ENCODE measurements around the gene MS4A8. TPM values are rescaled to one million over a fixed set of nuclear protein-coding genes. Genes with fewer than 3 reads are reported as not detected.

MS4A8 gene
- total and polyA plus RNA-seq, 12 donors = 0.27 to 2.0 (median 0.67) TPM; not detected in 7

DNA sequence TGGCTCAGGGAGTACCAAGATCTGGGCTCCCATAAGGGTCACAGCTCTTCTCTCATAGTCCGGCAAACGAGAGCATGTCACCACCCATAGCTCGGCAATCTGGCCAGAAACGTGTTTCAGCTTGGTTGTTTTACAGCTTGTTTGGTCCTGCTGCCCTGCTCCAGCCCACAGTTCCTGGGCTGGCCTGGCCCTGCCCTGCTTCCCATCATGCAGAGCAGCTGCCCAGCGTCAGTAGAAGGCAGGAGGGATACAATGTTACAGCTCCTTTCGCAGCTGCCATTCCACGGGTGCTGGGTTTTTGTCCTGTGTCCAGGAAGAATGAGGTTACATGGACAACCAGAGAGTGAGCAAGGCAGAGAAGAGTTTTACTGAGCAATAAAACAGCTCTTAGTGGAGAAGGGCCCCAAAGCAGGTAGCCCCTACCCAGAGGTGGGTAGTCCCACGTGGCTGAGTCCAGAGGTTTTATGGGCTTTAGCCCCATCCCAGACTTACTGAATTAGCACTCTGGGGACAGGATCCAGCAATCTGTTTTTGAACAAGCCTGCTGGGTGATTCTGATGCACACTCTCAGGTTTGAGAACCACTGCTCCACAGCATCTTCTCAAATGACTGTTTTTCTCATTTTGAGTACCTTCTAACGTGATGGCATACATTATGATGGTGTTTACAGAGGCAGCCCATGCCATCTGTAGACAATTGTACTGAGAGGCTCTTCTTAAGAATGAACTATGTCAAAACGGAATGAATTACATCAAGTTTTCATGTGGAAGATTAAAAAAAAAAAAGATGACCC, 19.3 kb downstream of the MS4A8 start:
- H3K27me3 ChIP-seq = peaks cover 5% of the 10 kb centered on the region
- 75 to 82% (median 81%) methylated on average over 8 to 10 of the region's 10 CpGs for WGBS, 4 donors
- no peak overlapping the region for H3K27ac ChIP-seq
- H3K9me3 ChIP-seq (replicated peaks in 1 of 3) = no peaks in the 10 kb centered on the region
- no peaks in the 10 kb centered on the region for H3K36me3 ChIP-seq (replicated peaks in 1 of 2)
- TF ChIP-seq, protein P1, sequence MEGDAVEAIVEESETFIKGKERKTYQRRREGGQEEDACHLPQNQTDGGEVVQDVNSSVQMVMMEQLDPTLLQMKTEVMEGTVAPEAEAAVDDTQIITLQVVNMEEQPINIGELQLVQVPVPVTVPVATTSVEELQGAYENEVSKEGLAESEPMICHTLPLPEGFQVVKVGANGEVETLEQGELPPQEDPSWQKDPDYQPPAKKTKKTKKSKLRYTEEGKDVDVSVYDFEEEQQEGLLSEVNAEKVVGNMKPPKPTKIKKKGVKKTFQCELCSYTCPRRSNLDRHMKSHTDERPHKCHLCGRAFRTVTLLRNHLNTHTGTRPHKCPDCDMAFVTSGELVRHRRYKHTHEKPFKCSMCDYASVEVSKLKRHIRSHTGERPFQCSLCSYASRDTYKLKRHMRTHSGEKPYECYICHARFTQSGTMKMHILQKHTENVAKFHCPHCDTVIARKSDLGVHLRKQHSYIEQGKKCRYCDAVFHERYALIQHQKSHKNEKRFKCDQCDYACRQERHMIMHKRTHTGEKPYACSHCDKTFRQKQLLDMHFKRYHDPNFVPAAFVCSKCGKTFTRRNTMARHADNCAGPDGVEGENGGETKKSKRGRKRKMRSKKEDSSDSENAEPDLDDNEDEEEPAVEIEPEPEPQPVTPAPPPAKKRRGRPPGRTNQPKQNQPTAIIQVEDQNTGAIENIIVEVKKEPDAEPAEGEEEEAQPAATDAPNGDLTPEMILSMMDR (IDR thresholded peaks at IDR 0.05) = no peak
- no peak for TF ChIP-seq POLR2A (IDR thresholded peaks at IDR 0.05)
- intact Hi-C loops (cut with DNase I) = no loop called here
- DNase-seq = no peak
- H3K4me3 ChIP-seq = no peak overlapping the region
- no peaks in the 10 kb centered on the region for H3K4me1 ChIP-seq (replicated peaks in 1 of 2)

DNA sequence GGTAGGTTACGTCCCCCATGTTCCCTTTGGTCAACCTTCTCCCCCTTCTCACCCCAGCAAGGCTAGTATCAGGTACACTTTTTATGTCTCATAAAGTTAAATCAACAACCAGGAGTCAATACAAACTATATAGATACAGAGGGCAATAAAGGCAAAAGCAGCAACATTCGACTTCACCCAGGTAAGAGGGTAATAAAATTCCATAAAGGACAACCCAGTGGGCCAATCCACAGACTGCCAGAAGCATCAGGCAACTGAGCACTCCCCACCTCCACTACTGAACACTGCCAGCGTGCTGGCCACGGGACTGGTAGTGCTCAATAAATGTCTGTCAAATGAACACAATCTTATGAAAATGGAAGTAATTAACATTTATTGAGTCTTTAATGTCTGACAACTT, 20.0 kb downstream of the MS4A8 start:
- Histone ChIP-seq H3K4me3 (no peak overlapping the region), H3K27ac (no peak overlapping the region), H3K9me3 (replicated peaks in 1 of 3) (no peaks in the 10 kb centered on the region), H3K4me1 (replicated peaks in 1 of 2) (no peaks in the 10 kb centered on the region), H3K27me3 (peaks cover 5% of the 10 kb centered on the region), H3K36me3 (replicated peaks in 1 of 2) (no peaks in the 10 kb centered on the region)
- 77 to 89% (median 80%) methylated on average over 4 of the region's 4 CpGs for WGBS, 4 donors
- no peak for TF ChIP-seq POLR2A (IDR thresholded peaks at IDR 0.05)
- TF ChIP-seq, protein P1 (IDR thresholded peaks at IDR 0.05) = no peak
- no peak for DNase-seq
- intact Hi-C loops (cut with DNase I) = no loop called here

DNA sequence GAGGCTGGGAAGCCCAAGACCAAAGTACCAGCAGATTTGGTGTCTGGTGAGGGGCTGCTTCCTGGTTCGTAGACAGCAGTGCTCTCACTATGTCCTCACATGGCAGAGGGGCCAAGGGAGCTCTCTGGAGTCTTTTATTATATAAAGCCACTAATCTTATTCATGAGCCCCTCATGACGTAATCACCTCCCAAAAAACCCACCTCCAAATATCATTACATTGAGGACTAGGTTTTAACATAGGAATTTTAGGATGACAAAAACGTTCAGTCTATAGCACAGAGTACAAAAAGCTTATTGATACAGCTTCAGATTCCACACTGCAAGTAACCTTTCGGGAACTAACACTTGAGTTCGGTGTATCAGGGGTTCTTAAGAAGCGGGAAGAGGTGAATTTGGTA, 21.0 kb downstream of the MS4A8 start:
- intact Hi-C loops (cut with DNase I) = no loop called here
- Histone ChIP-seq H3K27me3 (peaks cover 5% of the 10 kb centered on the region), H3K4me3 (no peak overlapping the region), H3K27ac (no peak overlapping the region), H3K9me3 (replicated peaks in 1 of 3) (no peaks in the 10 kb centered on the region), H3K36me3 (replicated peaks in 1 of 2) (no peaks in the 10 kb centered on the region), H3K4me1 (replicated peaks in 1 of 2) (no peaks in the 10 kb centered on the region)
- no peak for DNase-seq
- 73 to 79% (median 77%) methylated on average over 6 of the region's 6 CpGs for WGBS, 4 donors
- TF ChIP-seq, protein P1 (IDR thresholded peaks at IDR 0.05) = no peak
- TF ChIP-seq POLR2A (IDR thresholded peaks at IDR 0.05) = no peak

DNA sequence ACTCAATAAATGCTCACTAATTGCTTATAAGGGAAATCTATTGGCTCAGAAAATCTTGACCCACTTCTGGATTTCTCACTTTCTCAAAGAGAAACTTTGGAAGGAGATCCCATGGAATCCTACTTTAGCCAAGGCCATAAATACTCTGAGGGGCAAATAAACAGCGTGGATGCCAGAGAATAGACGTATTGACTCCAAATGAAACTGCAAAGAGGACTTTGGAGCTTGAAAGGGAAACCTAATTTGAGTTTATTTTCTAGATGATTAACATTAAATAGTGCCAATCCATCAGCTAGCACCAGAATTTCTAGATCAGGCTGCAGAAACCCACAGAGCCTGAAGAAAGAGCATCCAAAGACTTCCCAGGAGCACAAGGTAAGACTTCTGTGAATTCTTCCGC, 25.0 kb downstream of the MS4A8 start, which contains the start of gene MS4A18:
TSS of gene MS4A18 (plus strand) at position 301 of the 400 bp plus-strand sequence.
- WGBS, 4 donors = 77 to 92% (median 88%) methylated on average over 3 of the region's 3 CpGs
- no peaks in the 10 kb centered on the region for H3K36me3 ChIP-seq (replicated peaks in 1 of 2)
- H3K9me3 ChIP-seq (replicated peaks in 1 of 3) = no peaks in the 10 kb centered on the region
- DNase-seq = no peak
- no peak within 1 kb of the TSS for H3K27ac ChIP-seq
- no peak within 1 kb of the TSS for H3K4me3 ChIP-seq
- no peak for TF ChIP-seq POLR2A (IDR thresholded peaks at IDR 0.05)
- TF ChIP-seq, protein P1 (IDR thresholded peaks at IDR 0.05) = no peak
- no peaks in the 10 kb centered on the region for H3K4me1 ChIP-seq (replicated peaks in 1 of 2)
- intact Hi-C loops (cut with DNase I) = no loop called here
- H3K27me3 ChIP-seq = no peaks in the 10 kb centered on the region
